ENCODE measurements around the gene TPO.
"Not testable (repeated sequence)": the region's sequence is repeated elsewhere in the genome, so short reads cannot be mapped to it uniquely, and the experiment has no call there.

Gene TPO

GRCh38 chr2:1413156-1413710 is at the start of gene TPO:
Gene TPO (plus strand): TSS chr2:1413463. CDS start chr2:1414409, 946 bp downstream.
- DNase-seq (ENCODE audit: low spot score): no peak

DNA sequence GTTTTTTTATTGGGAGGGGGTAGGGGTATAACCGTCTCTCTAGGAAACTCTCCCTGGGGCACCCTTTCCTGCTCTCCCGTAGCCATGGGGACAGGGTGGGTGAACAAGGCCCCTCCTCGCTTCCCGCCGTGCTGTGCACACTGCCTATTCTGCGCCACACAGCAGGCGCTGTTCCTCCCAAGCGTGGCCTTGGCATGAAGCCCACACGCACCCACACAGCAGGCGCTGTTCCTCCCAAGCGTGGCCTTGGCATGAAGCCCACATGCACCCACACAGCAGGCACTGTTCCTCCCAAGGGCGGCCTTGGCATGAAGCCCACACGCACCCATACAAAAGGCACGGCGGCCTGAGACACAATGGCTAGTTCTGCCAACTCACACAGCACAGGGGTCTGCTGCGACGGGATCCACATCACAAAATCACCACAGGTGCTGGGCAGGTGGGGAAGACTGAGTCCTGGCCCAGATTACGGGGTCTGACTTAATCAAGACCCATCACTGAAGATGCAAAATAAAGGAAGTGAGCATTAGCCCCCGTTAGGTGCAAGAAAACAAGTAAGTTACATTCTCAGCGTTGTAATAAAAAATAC is 46.6 kb upstream of the TPO start:
- DNase-seq (ENCODE audit: low spot score): no peak

DNA sequence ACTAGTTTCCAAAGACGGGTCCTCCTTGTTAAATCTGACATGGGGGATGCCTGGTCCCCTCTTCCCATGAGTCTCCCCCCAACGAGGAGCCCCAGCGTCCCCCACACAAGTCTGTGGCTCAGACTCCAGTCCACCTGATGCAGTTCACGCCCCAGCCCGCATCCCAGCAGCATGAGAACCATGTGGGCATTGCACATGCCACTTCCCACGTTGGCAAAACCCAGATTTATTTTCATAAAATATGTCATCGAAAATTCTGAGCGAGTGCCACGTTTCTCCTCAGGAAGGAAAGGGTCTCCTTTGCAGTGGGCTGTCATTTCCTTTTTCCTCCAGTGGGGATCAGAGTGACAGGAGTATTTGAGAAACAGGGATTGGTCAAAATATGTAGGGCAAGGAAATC is 45.7 kb upstream of the TPO start:
- DNase-seq (ENCODE audit: low spot score): no peak

DNA sequence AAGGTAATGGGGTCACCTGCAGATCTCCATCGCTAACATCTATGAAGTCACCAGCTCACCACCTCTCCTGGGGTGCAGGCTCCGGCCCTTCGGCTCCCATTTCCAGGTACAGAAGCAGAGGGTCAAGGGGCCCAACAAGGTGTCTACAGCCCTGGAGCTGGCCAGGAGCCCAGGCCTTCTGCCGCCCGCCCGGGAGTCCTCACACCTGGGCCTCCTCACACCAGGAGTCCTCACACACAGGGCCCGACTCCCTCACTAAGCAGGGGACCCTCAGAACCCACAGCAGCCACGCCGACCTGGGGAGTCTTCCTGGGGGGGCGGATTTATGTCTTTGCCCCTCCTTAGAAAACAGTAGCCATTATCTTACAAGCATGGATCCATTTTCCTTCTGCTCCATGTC is 43.4 kb upstream of the TPO start:
- no peak for DNase-seq (ENCODE audit: low spot score)

DNA sequence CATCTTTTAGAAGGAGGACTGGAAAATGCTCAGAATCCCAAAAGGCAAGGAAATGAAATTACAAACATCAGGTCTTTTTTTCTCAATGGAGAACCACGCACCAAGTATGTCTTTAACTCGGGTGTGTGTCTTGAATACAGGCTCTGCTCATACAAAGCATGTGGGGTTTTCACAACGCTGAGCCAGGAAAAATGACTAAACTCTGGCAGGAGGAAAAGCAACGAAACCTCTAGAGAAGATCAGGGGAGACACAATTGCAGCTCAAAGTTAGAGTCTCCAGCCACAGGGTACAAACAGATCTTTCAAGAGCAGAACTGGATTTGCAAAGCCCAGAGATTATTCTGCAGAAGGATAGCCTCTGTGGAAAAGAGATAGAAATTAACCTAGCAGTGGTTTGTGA is 42.8 kb upstream of the TPO start:
- no peak for DNase-seq (ENCODE audit: low spot score)

DNA sequence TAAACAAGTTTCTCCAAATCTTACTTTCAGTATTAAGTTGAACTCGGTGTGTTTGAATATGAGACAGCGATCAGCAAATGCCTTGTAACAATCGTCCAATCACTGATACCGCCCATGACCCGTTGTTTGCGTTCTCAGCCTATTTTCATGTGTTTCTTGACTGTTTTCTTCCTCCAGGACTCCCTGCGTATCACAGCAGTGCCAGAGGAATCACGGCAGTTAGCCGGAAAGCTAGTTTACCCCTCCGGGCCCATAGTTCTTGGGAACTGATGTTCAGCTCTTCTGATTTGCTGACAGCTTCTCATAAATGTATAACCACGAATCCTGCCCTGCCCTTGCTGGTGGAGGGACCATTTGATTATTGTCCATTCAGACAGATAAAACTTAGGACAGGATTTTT is 42.2 kb upstream of the TPO start:
- DNase-seq (ENCODE audit: low spot score): no peak

- DNase-seq (ENCODE audit: low spot score): no peak
Measured at GRCh38 chr2:1373830-1374229, 39.4 kb upstream of the TPO start.

DNA sequence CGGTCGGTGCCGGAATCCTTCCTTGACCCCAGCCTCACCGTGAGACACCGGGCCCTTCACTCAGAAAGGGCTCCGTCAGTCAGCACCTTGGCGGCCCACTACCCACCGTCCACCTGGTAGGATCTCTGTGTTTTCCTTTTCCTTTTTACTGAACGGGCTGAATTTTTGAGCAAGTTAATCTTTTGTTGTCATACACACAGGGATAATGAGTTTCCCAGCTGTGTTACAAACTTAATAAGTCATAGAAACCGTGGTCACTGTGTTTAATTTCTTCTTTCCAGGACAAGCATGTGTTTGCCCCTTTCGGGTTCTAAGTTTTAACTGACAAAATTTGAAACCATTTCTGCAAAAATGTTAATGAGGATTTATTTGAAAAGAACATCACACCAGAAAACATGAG is 39.0 kb upstream of the TPO start:
- DNase-seq (ENCODE audit: low spot score): no peak

GRCh38 chr2:1375794-1376193 is 37.5 kb upstream of the TPO start:
- DNase-seq (ENCODE audit: low spot score): no peak

- DNase-seq (ENCODE audit: low spot score): no peak
Measured at GRCh38 chr2:1377473-1377872, 35.8 kb upstream of the TPO start.

DNA sequence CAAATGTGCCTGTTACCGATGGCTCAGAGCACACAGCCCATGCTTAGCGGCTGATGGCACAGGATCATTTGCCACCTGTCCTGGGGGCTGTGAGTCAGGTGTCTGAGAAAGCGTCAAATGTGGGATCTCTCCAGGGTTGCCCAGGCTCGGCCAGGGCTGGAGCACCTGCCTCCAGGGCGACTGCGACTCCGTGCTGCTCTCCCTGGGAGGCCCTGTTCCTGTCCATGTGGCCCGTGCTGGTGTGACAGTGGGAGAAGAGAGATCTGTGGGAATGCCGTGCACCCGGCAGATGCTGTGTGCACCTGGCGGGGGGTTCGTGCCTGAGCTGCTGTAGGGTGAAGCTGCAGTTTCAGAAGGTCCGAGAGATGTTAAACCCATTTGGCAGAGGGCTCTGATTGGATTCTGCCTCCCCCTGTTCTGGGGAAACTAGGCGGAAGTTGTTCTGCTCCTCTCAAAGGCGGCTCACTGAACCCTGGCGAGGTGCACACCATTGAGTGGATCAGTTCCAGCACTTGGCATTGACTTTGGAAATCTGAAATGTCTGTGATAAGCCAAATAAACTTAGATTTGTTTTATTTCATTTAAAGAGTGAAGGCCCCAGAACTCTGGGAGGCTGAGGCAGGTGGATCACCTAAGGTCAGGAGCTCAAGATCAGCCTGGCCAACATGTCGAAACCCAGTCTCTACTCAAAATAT is 34.7 kb upstream of the TPO start:
- DNase-seq (ENCODE audit: low spot score): no peak

GRCh38 chr2:1381644-1382043 is 31.6 kb upstream of the TPO start:
- DNase-seq (ENCODE audit: low spot score): no peak

DNA sequence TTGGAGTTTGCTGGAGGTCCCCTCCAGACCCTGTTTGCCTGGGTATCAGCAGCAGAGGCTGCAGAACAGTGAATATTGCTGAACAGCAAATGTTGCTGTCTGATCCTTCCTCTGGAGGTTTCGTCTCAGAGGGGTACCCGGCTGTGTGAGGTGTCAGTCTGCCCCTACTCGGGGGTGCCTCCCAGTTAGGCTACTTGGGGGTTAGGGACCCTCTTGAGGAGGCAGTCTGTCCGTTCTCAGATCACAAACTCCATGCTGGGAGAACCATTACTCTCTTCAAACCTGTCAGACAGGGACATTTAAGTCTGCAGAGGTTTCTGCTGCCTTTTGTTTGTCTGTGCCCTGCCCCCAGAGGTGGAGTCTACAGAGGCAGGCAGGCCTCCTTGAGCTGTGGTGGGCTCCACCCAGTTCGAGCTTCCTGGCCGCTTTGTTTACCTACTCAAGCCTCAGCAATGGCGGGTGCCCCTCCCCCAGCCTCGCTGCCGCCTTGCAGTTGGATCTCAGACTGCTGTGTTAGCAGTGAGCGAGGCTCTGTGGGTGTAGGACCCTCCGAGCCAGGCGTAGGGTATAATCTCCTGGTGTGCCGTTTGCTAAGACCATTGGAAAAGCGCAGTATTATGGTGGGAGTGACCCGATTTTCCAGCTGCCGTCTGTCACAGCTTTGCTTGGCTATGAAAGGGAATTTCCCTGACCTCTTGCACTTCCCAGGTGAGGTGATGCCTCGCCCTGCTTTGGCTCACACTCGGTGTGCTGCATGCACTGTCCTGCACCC is 25.1 kb upstream of the TPO start:
- DNase-seq (ENCODE audit: low spot score): not testable (repeated sequence)

DNA sequence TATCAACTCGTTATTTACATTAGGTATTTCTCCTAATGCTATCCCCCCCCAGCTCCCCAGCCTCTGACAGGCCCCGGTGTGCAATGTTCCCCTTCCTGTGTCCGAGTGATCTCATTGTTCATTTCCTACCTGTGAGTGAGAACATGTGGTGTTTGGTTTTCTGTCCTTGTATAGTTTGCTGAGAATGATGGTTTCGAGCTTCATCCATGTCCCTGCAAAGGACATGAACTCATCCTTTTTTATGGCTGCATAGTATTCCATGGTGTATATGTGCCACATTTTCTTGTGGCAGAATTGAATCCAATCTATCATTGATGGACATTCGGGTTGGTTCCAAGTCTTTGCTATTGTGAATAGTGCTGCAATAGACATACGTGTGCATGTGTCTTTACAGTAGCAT is 23.1 kb upstream of the TPO start:
- not testable (repeated sequence) for DNase-seq (ENCODE audit: low spot score)

DNA sequence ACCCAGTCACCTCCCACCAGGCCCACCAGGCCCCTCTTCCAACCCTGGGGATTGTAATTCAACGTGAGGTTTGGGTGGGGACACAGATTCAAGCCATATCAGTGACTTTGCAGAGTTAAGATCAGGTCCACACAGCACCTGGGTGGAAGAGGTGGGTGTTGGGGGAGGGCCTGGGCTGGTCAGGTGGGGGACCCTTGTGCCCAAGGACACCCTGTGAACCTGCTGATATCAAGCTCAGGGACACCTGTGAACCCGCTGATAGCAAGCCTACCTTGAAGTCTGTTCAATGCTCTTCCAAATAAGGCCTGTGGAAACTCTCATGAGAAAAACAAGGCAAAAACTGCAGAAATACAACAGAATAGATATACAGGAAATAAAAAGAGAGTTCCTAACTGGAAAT is 19.9 kb upstream of the TPO start:
- DNase-seq (ENCODE audit: low spot score): no peak

- DNase-seq (ENCODE audit: low spot score): no peak
Measured at GRCh38 chr2:1394709-1395408, 18.4 kb upstream of the TPO start.

GRCh38 chr2:1397350-1397749 is 15.9 kb upstream of the TPO start:
- no peak for DNase-seq (ENCODE audit: low spot score)

- no peak for DNase-seq (ENCODE audit: low spot score)
Measured at GRCh38 chr2:1398191-1398590, 15.1 kb upstream of the TPO start.

- no peak for DNase-seq (ENCODE audit: low spot score)
Measured at GRCh38 chr2:1400943-1401735, 12.1 kb upstream of the TPO start.

DNA sequence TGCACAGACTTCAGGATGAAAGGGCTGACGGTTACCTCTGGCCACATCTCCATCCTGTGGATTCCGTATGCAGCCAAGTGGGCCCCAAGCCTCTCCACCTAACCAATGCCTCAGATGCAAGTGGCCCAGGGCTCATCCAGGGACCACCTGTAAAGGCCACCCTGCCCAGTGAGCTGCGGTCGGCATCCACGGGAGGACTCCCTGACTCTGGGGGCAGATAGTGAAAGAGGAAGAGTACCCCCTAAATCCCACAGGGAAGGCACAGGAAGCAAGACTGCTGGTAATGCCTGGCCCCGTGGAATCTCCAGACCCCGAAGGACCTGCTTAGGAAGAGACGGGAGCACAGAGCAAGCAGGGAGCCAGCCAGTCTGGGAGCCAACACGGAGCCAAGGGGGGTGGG is 11.2 kb upstream of the TPO start:
- no peak for DNase-seq (ENCODE audit: low spot score)

- no peak for DNase-seq (ENCODE audit: low spot score)
Measured at GRCh38 chr2:1403565-1403964, 9.7 kb upstream of the TPO start.

GRCh38 chr2:1405124-1405523 is 8.1 kb upstream of the TPO start:
- DNase-seq (ENCODE audit: low spot score): no peak
